ENCODE data around the gene UBL7. TPM values are rescaled to one million over a fixed set of nuclear protein-coding genes. Genes with fewer than 3 reads are reported as not detected.

The UBL7 gene
- total and polyA plus RNA-seq, 2 of the 8 experiments (the other 6 are each of a cell fraction or from before 2014, with no cell fraction given): 71.5 to 183 TPM

- TF ChIP-seq CHD7 (IDR thresholded peaks at IDR 0.05; ENCODE audit: insufficient replicate concordance, low read length) (no peak), SIX5 (IDR thresholded peaks at IDR 0.05; ENCODE audit: low read depth, low read length) (no peak), TEAD4 (IDR thresholded peaks at IDR 0.05; ENCODE audit: low read depth, low read length) (no peak), POU5F1 (IDR thresholded peaks at IDR 0.05; ENCODE audit: low read depth, low read length) (no peak), RBBP5 (IDR thresholded peaks at IDR 0.05; ENCODE audit: borderline replicate concordance, low read depth, low read length) (no peak), TAF1 (IDR thresholded peaks at IDR 0.05; ENCODE audit: low read depth, low read length) (no peak)
Measured at GRCh38 chr15:74414603-74415338, 46.2 kb downstream of the UBL7 start (continued).

Data from H1 (cell line).